HEK293 (cell line): ENCODE data around the gene CFAP46.
A peak's percentile ranks its signal among the peaks of the same experiment; 100 is the strongest.

Experiments used
- CTCF ChIA-PET: fragments of 350-600 bp; formaldehyde crosslinking; extraction: SDS; loops from one replicate; lab custom pipeline; 2021; ENCODE audit warnings: antibody characterized with exemption; lab: Yijun Ruan, JAX
- POLR2A ChIA-PET: fragments of 300-600 bp; formaldehyde crosslinking; extraction: SDS; loops from one replicate; lab custom pipeline; 2020; ENCODE audit warnings: antibody characterized with exemption, inconsistent platforms; lab: Yijun Ruan, JAX
- H3K27ac ChIP-seq: fragments of 200-500 bp; sonication (Bioruptor generic); 2 replicates; pipeline ENCODE4 v1.5.1; 2014; ENCODE audit warnings: low read depth, low read length, control low read depth, inconsistent platforms; ENCODE audit errors: extremely low read depth
- H3K36me3 ChIP-seq, 2 experiments: fragments of 200-500 bp in 1 of 2; sonication (Bioruptor generic) in 1 of 2; 1 replicate in 1 of 2; 2 replicates in 1 of 2; pipeline ENCODE4 v1.5.1; 2014 to 2017; ENCODE audit warnings: inconsistent platforms in 2 of 2, low read length in 2 of 2; ENCODE audit not compliant: control insufficient read depth in 2 of 2, insufficient read depth in 1 of 2
- H3K4me1 ChIP-seq: fragments of 200-500 bp; sonication (Bioruptor generic); 2 replicates; pipeline ENCODE4 v1.5.1; 2014; ENCODE audit warnings: mild to moderate bottlenecking, low read length, inconsistent platforms; ENCODE audit not compliant: control insufficient read depth, insufficient read depth
- H3K4me3 ChIP-seq: 2 replicates; pipeline ENCODE4 v1.5.1; 2011; ENCODE audit warnings: low read depth, mild to moderate bottlenecking, control low read depth, low read length, moderate library complexity
- H3K9me3 ChIP-seq: fragments of 200-500 bp; sonication (Bioruptor generic); 2 replicates; pipeline ENCODE4 v1.5.1; 2014; ENCODE audit warnings: low read depth, low read length, inconsistent platforms; ENCODE audit not compliant: control insufficient read depth, insufficient read depth
- FEZF1 ChIP-seq: fragments of 450-650 bp; formaldehyde crosslinking; IDR thresholded peaks from 2 replicates; pipeline ENCODE4 v1.5.1; 2016; ENCODE audit warnings: missing biosample characterization, missing genetic modification characterization
- HOXA7 ChIP-seq: sonication (generic); formaldehyde crosslinking; IDR thresholded peaks from 2 replicates; pipeline ENCODE4 v1.8.1; 2022; ENCODE audit warnings: missing genetic modification reagents, borderline replicate concordance
- MZF1 ChIP-seq: fragments of 450-650 bp; formaldehyde crosslinking; IDR thresholded peaks from 2 replicates; pipeline ENCODE4 v1.5.1; 2017; ENCODE audit warnings: missing biosample characterization, missing genetic modification characterization, borderline replicate concordance
- ZBTB17 ChIP-seq: fragments of 450-650 bp; formaldehyde crosslinking; IDR thresholded peaks from 2 replicates; pipeline ENCODE4 v1.5.1; 2016; ENCODE audit warnings: missing biosample characterization, missing genetic modification characterization
- ZBTB21 ChIP-seq: fragments of 450-650 bp; formaldehyde crosslinking; IDR thresholded peaks from 2 replicates; pipeline ENCODE4 v1.5.1; 2017; ENCODE audit warnings: missing biosample characterization, missing genetic modification characterization
- ZBTB48 ChIP-seq: fragments of 450-650 bp; formaldehyde crosslinking; IDR thresholded peaks from 2 replicates; pipeline ENCODE4 v1.5.1; 2016; ENCODE audit warnings: missing biosample characterization, missing genetic modification characterization
- ZBTB7A ChIP-seq: fragments of 450-650 bp; formaldehyde crosslinking; IDR thresholded peaks from 2 replicates; pipeline ENCODE4 v1.5.1; 2016; ENCODE audit warnings: low read depth, missing biosample characterization, missing genetic modification characterization
- ZBTB8A ChIP-seq: fragments of 450-650 bp; formaldehyde crosslinking; IDR thresholded peaks from 2 replicates; pipeline ENCODE4 v1.5.1; 2016; ENCODE audit warnings: missing biosample characterization, missing genetic modification characterization
- ZFHX2 ChIP-seq: fragments of 450-650 bp; formaldehyde crosslinking; conservative IDR thresholded peaks from 2 replicates; pipeline ENCODE4 v1.5.1; 2016; ENCODE audit warnings: missing biosample characterization, missing genetic modification characterization
- ZIC2 ChIP-seq: fragments of 450-650 bp; formaldehyde crosslinking; IDR thresholded peaks from 2 replicates; pipeline ENCODE4 v1.5.1; 2016; ENCODE audit warnings: missing biosample characterization, missing genetic modification characterization
- ZNF140 ChIP-seq: fragments of 450-650 bp; formaldehyde crosslinking; IDR thresholded peaks from 2 replicates; pipeline ENCODE4 v1.5.1; 2016; ENCODE audit warnings: missing biosample characterization, missing genetic modification characterization
- ZNF19 ChIP-seq: fragments of 450-650 bp; formaldehyde crosslinking; IDR thresholded peaks from 2 replicates; pipeline ENCODE4; 2016; ENCODE audit warnings: missing biosample characterization, missing genetic modification characterization, low read depth
- ZNF202 ChIP-seq: fragments of 450-650 bp; formaldehyde crosslinking; IDR thresholded peaks from 2 replicates; pipeline ENCODE4 v1.5.1; 2016; ENCODE audit warnings: missing biosample characterization, missing genetic modification characterization, borderline replicate concordance
- ZNF341 ChIP-seq: fragments of 450-650 bp; formaldehyde crosslinking; IDR thresholded peaks from 2 replicates; pipeline ENCODE4; 2016; ENCODE audit warnings: low read depth, missing biosample characterization, missing genetic modification characterization
- ZNF366 ChIP-seq: fragments of 450-650 bp; formaldehyde crosslinking; conservative IDR thresholded peaks from 2 replicates; pipeline ENCODE4 v1.5.1; 2016; ENCODE audit warnings: missing biosample characterization, missing genetic modification characterization
- ZNF416 ChIP-seq: fragments of 450-650 bp; formaldehyde crosslinking; IDR thresholded peaks from 2 replicates; pipeline ENCODE4 v1.5.1; 2016; ENCODE audit warnings: missing biosample characterization, missing genetic modification characterization
- ZNF510 ChIP-seq: fragments of 450-650 bp; formaldehyde crosslinking; IDR thresholded peaks from 2 replicates; pipeline ENCODE4 v1.5.1; 2018; ENCODE audit warnings: mild to moderate bottlenecking, missing genetic modification characterization, missing biosample characterization; ENCODE audit not compliant: insufficient replicate concordance
- ZNF610 ChIP-seq: fragments of 450-650 bp; formaldehyde crosslinking; IDR thresholded peaks from 2 replicates; pipeline ENCODE4 v1.5.1; 2016; ENCODE audit warnings: missing biosample characterization, missing genetic modification characterization, borderline replicate concordance
- ZNF654 ChIP-seq: fragments of 450-650 bp; formaldehyde crosslinking; IDR thresholded peaks from 2 replicates; pipeline ENCODE4 v1.5.1; 2016; ENCODE audit warnings: low read depth, missing biosample characterization, missing genetic modification characterization
- ZNF658 ChIP-seq: fragments of 450-650 bp; formaldehyde crosslinking; IDR thresholded peaks from 2 replicates; pipeline ENCODE4; 2016; ENCODE audit warnings: missing biosample characterization, missing genetic modification characterization
- ZNF747 ChIP-seq: fragments of 450-650 bp; formaldehyde crosslinking; IDR thresholded peaks from 2 replicates; pipeline ENCODE4 v1.5.1; 2016; ENCODE audit warnings: missing biosample characterization, missing genetic modification characterization
- ZNF768 ChIP-seq: fragments of 450-650 bp; formaldehyde crosslinking; IDR thresholded peaks from 2 replicates; pipeline ENCODE4 v1.5.1; 2018; ENCODE audit warnings: missing biosample characterization, mild to moderate bottlenecking, missing genetic modification characterization
- ZSCAN23 ChIP-seq: fragments of 450-650 bp; formaldehyde crosslinking; IDR thresholded peaks from 2 replicates; pipeline ENCODE4 v1.5.1; 2016; ENCODE audit warnings: missing biosample characterization, missing genetic modification characterization
- TF ChIP-seq, protein P1 (sequence below): fragments of 450-650 bp; formaldehyde crosslinking; IDR thresholded peaks from 2 replicates; pipeline ENCODE4 v1.5.1; 2016; ENCODE audit warnings: missing biosample characterization, missing genetic modification characterization
- TF ChIP-seq, protein P2 (sequence below): fragments of 450-650 bp; formaldehyde crosslinking; IDR thresholded peaks from 2 replicates; pipeline ENCODE4 v1.5.1; 2017; ENCODE audit warnings: missing biosample characterization, missing genetic modification characterization
- TF ChIP-seq, protein P3 (sequence below): fragments of 450-650 bp; formaldehyde crosslinking; IDR thresholded peaks from 2 replicates; pipeline ENCODE4 v1.5.1; 2016; ENCODE audit warnings: missing biosample characterization, missing genetic modification characterization
- TF ChIP-seq, protein P4 (sequence below): fragments of 450-650 bp; formaldehyde crosslinking; IDR thresholded peaks from 2 replicates; pipeline ENCODE4 v1.5.1; 2016; ENCODE audit warnings: missing biosample characterization, missing genetic modification characterization

The CFAP46 gene

DNA sequence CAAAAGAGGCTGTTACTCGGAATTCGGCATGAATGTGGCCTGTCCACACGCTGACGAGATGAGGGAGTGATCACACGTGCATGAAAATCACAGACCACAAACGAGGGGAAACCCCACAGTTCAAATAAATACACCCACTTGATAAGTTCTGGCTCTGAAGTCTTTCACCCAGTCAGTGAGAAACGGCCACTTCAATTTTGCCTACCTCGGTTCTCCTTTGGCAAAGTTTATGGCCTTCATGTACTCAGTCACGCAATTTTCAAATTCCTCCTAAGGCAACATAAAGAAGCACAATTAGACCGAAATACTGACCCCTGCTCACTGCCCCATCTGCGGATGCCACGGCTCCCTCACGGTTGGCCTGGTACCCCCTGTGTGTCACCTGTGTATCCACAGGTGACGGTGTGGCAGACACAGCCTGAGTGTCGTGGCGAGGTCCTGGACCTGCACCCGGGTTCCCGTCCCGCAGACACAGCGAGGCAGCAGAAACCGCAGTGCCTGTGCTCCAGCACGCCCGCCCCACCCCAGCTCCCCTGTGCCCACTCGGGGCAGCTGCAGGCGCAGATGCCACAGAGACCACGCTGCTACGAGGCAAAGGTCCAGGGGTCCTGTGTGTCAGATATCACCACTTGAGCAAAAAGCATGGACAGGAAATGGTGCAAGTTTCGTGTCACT is 1.4 kb downstream of the CFAP46 start:
- no peak overlapping the region for H3K4me3 ChIP-seq
- TF ChIP-seq ZBTB17 (tag by site-specific recombination) (0 out of 2 replicates have a peak, but pooled peaks have one; percentile 4), ZNF19 (no peak)
- TF ChIP-seq, protein P1, sequence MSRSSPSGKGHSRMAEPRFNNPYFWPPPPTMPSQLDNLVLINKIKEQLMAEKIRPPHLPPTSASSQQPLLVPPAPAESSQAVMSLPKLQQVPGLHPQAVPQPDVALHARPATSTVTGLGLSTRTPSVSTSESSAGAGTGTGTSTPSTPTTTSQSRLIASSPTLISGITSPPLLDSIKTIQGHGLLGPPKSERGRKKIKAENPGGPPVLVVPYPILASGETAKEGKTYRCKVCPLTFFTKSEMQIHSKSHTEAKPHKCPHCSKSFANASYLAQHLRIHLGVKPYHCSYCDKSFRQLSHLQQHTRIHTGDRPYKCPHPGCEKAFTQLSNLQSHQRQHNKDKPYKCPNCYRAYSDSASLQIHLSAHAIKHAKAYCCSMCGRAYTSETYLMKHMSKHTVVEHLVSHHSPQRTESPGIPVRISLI (tag by site-specific recombination), result no peak
- POLR2A ChIA-PET, result no interaction called here

DNA sequence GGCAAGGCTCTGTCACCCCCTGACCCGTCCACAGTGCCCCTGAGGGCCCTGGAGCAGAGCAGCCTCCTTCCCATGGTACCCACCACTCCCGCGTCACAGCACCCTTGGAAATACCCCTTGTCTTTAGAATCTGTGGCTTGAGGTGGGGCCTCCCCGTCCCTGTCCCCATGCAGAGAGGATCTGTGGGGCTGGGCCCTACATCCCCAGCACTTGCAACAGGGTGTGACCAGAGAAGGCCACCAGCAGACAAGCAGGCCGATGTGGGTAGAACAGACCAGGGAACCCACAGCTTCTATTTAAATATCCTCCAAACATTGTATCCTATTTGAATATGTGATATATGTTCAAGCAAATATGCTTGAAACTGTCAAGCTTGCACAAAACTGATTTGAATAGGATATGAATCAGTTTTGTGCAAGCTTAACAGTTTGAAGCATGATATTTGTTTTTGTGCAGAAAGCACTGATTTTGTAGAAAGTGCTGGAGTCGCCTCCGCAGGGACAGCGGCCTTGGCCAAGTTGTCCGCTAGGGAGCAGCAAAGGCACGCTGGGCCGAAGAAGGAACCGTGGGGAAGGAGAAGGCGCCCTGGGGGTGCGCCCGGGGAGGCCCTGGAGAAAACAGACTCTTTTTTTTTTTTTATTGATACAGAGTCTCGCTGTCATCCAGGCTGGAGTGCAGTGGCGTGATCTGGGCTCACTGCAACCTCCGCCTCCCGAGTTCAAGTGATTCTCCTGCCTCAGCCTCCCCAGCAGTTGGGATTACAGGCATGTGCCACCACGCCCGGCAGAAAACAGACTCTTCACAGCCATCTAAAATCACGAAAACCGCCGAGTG is 2.2 kb downstream of the CFAP46 start:
- Histone ChIP-seq H3K27ac (no peak overlapping the region), H3K9me3 (no peaks in the 10 kb centered on the region), H3K4me3 (no peak overlapping the region), H3K4me1 (no peaks in the 10 kb centered on the region), H3K36me3 (no peaks in the 10 kb centered on the region)
- POLR2A ChIA-PET, result no interaction called here
- CTCF ChIA-PET, result interaction anchor here (0.6 to 3.4 kb wide), 18 partner anchors 12 to 670 kb away, joined by 3 to 23 read pairs (median 4); no protein-coding TSS in a partner anchor
- TF ChIP-seq ZNF654 (tag by site-specific recombination) (peak; percentile 88), ZBTB8A (0 out of 2 replicates have a peak, but pooled peaks have one; percentile 21), ZNF341 (tag by site-specific recombination) (no peak), HOXA7 (CRISPR knock-in tag) (no peak), ZNF747 (tag by site-specific recombination) (no peak), ZBTB48 (tag by site-specific recombination) (no peak), ZNF658 (no peak), ZNF416 (tag by site-specific recombination) (no peak), ZFHX2 (tag by site-specific recombination) (0 out of 2 replicates have a peak, but pooled peaks have one; percentile 15), ZNF610 (tag by site-specific recombination) (no peak), ZNF768 (no peak), ZSCAN23 (no peak), ZNF366 (tag by site-specific recombination) (no peak), ZNF202 (no peak), ZBTB17 (tag by site-specific recombination) (peak; percentile 45; the same call in 1 of the 2 replicates), FEZF1 (no peak), ZNF140 (tag by site-specific recombination) (no peak), ZNF510 (tag by site-specific recombination) (no peak), ZBTB21 (tag by site-specific recombination) (no peak), ZIC2 (peak; percentile 85), MZF1 (tag by site-specific recombination) (no peak), ZBTB7A (tag by site-specific recombination) (no peak)
- TF ChIP-seq, protein P2, sequence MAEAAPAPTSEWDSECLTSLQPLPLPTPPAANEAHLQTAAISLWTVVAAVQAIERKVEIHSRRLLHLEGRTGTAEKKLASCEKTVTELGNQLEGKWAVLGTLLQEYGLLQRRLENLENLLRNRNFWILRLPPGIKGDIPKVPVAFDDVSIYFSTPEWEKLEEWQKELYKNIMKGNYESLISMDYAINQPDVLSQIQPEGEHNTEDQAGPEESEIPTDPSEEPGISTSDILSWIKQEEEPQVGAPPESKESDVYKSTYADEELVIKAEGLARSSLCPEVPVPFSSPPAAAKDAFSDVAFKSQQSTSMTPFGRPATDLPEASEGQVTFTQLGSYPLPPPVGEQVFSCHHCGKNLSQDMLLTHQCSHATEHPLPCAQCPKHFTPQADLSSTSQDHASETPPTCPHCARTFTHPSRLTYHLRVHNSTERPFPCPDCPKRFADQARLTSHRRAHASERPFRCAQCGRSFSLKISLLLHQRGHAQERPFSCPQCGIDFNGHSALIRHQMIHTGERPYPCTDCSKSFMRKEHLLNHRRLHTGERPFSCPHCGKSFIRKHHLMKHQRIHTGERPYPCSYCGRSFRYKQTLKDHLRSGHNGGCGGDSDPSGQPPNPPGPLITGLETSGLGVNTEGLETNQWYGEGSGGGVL (tag by site-specific recombination), result no peak
- TF ChIP-seq, protein P3, sequence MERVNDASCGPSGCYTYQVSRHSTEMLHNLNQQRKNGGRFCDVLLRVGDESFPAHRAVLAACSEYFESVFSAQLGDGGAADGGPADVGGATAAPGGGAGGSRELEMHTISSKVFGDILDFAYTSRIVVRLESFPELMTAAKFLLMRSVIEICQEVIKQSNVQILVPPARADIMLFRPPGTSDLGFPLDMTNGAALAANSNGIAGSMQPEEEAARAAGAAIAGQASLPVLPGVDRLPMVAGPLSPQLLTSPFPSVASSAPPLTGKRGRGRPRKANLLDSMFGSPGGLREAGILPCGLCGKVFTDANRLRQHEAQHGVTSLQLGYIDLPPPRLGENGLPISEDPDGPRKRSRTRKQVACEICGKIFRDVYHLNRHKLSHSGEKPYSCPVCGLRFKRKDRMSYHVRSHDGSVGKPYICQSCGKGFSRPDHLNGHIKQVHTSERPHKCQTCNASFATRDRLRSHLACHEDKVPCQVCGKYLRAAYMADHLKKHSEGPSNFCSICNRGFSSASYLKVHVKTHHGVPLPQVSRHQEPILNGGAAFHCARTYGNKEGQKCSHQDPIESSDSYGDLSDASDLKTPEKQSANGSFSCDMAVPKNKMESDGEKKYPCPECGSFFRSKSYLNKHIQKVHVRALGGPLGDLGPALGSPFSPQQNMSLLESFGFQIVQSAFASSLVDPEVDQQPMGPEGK (tag by site-specific recombination), result peak; percentile 70
- TF ChIP-seq, protein P4, sequence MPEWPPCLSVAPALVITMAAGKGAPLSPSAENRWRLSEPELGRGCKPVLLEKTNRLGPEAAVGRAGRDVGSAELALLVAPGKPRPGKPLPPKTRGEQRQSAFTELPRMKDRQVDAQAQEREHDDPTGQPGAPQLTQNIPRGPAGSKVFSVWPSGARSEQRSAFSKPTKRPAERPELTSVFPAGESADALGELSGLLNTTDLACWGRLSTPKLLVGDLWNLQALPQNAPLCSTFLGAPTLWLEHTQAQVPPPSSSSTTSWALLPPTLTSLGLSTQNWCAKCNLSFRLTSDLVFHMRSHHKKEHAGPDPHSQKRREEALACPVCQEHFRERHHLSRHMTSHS (tag by site-specific recombination), result no peak

More for the DNA sequence above, 1.4 kb downstream of the CFAP46 start:
- Histone ChIP-seq H3K9me3 (no peaks in the 10 kb centered on the region), H3K4me1 (no peaks in the 10 kb centered on the region), H3K36me3 (no peaks in the 10 kb centered on the region), H3K27ac (no peak overlapping the region)
- CTCF ChIA-PET, result interaction anchor here (1.1 to 3.4 kb wide), 3 partner anchors 14 to 183 kb away, joined by 3 to 23 read pairs (median 6); no protein-coding TSS in a partner anchor
